K562 (cell line): ENCODE measurements around the gene OR2AG1.

Experiments used
- EP300 ChIP-seq: IDR thresholded peaks from 2 replicates; pipeline ENCODE4 v1.6.1; 2012; ENCODE audit warnings: low read length, improper control_type of control experiment
- NR2F6 ChIP-seq: fragments of 450-650 bp; formaldehyde crosslinking; IDR thresholded peaks from 2 replicates; pipeline ENCODE4 v1.4.0; 2020; ENCODE audit warnings: mild to moderate bottlenecking
- SMAD3 ChIP-seq: fragments of 450-650 bp; formaldehyde crosslinking; conservative IDR thresholded peaks from 2 replicates; pipeline ENCODE4 v1.4.0; 2020; ENCODE audit warnings: mild to moderate bottlenecking

DNA sequence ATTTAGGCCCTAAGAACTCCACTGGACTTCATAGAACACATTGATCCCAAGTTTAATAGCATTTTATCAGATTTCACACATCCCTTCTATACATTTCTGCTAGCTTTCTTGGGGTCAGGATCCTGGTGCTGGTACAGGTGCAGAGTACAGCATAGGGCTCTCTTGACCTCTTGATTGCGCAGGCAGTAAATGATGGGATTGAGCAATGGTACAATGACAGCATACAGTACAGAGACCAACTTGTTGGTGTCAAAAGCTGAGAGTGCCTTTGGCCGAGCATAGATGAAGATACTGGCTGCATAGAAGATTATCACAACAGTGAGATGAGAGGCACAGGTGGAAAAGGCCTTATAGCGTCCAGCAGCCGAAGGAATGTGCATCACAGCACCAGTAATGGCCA lies 11.8 kb downstream of the OR2AG1 start:
- TF ChIP-seq EP300, result no peak
- TF ChIP-seq NR2F6 (CRISPR knock-in tag), result no peak
- no peak for TF ChIP-seq SMAD3
